Stimulated activated naive B cell treated with anti-CD40 and anti-IgM and Interleukin-4, amounts not matched to agents 10 μg/mL and 1 μg/mL and 100 μg/mL, for 72 hours (primary cell): ENCODE results near the gene RBFOX2.
A peak's percentile ranks its signal among the peaks of the same experiment; 100 is the strongest.
"Not testable (repeated sequence)": the region's sequence is repeated elsewhere in the genome, so short reads cannot be mapped to it uniquely, and the experiment has no call there.

Experiments
- ATAC-seq, 2 donors: fragments of 150-1000 bp; cut with Tn5 transposase; replicated peaks; 2 replicates each; pipeline ENCODE4 v1.10.0; 2021; ENCODE audit warnings: moderate library complexity in 1 of 2
- DNase-seq: peaks from one replicate; pipeline ENCODE4 v3.0.0; 2021
- H3K27ac Mint-ChIP-seq: one replicate; pipeline ENCODE4 v1.8.0; 2022; ENCODE audit warnings: mild to moderate bottlenecking, mixed read lengths
- H3K27me3 Mint-ChIP-seq, 2 donors: one replicate each; pipeline ENCODE4 v1.8.0; 2022; ENCODE audit warnings: mixed read lengths in 2 of 2
- H3K36me3 Mint-ChIP-seq, 2 donors: one replicate each; pipeline ENCODE4 v1.8.0; 2022; ENCODE audit warnings: mixed read lengths in 2 of 2, mild to moderate bottlenecking in 1 of 2
- H3K4me1 Mint-ChIP-seq, 2 donors: one replicate each; pipeline ENCODE4 v1.8.0; 2022; ENCODE audit warnings: mixed read lengths in 2 of 2, mild to moderate bottlenecking in 1 of 2
- H3K4me3 Mint-ChIP-seq, 2 donors: one replicate each; pipeline ENCODE4 v1.8.0; 2022; ENCODE audit warnings: mild to moderate bottlenecking in 2 of 2, mixed read lengths in 2 of 2, moderate library complexity in 1 of 2
- H3K9me3 Mint-ChIP-seq, 2 donors: one replicate each; pipeline ENCODE4 v1.8.0; 2022; ENCODE audit warnings: mixed read lengths in 2 of 2, mild to moderate bottlenecking in 1 of 2

Gene RBFOX2

GRCh38 chr22:35749808-35750207 lies 278.8 kb downstream of the RBFOX2 start:
- peak; percentile 99 for ATAC-seq
- Mint-ChIP-seq H3K4me3 (peak overlapping the region in 1 of 2 donors; percentile 0), H3K27me3 (peaks cover 61 to 74% of the 10 kb centered on the region in 2 donors), H3K36me3 (no peaks in the 10 kb centered on the region), H3K4me1 (peaks cover 23 to 46% of the 10 kb centered on the region in 2 donors), H3K27ac (no peak overlapping the region), H3K9me3 (no peaks in the 10 kb centered on the region)
- peak; percentile 77 for DNase-seq

GRCh38 chr22:35746946-35747703 lies 281.5 kb downstream of the RBFOX2 start:
- no peaks in the 10 kb centered on the region for H3K36me3 Mint-ChIP-seq
- DNase-seq (no peak), ATAC-seq (no peak)
- no peak overlapping the region for H3K4me3 Mint-ChIP-seq
- no peak overlapping the region for H3K27ac Mint-ChIP-seq
- peaks cover 67 to 80% of the 10 kb centered on the region in 2 donors for H3K27me3 Mint-ChIP-seq
- H3K4me1 Mint-ChIP-seq: peaks cover 22 to 45% of the 10 kb centered on the region in 2 donors
- H3K9me3 Mint-ChIP-seq: no peaks in the 10 kb centered on the region

- no peak overlapping the region for H3K27ac Mint-ChIP-seq
- H3K9me3 Mint-ChIP-seq: no peaks in the 10 kb centered on the region
- no peak for DNase-seq
- no peaks in the 10 kb centered on the region for H3K36me3 Mint-ChIP-seq
- H3K27me3 Mint-ChIP-seq: peaks cover 65 to 79% of the 10 kb centered on the region in 2 donors
- peaks cover 18 to 39% of the 10 kb centered on the region in 2 donors for H3K4me1 Mint-ChIP-seq
- H3K4me3 Mint-ChIP-seq: no peak overlapping the region
- no peak for ATAC-seq
These were observed 282.4 kb downstream of the RBFOX2 start for GRCh38 chr22:35746248-35746647.

GRCh38 chr22:35743326-35743860 lies 285.2 kb downstream of the RBFOX2 start:
- no peak overlapping the region for H3K27ac Mint-ChIP-seq
- DNase-seq (no peak), ATAC-seq (no peak)
- H3K4me3 Mint-ChIP-seq: no peak overlapping the region
- H3K27me3 Mint-ChIP-seq: peaks cover 70 to 87% of the 10 kb centered on the region in 2 donors
- peaks cover 5 to 12% of the 10 kb centered on the region in 2 donors for H3K4me1 Mint-ChIP-seq
- H3K36me3 Mint-ChIP-seq: no peaks in the 10 kb centered on the region
- H3K9me3 Mint-ChIP-seq: no peaks in the 10 kb centered on the region

- H3K27me3 Mint-ChIP-seq: peaks cover 79 to 91% of the 10 kb centered on the region in 2 donors
- ATAC-seq (peak in 1 of 2 donors; percentile 29), DNase-seq (no peak)
- peaks cover 5 to 12% of the 10 kb centered on the region in 2 donors for H3K4me1 Mint-ChIP-seq
- no peak overlapping the region for H3K4me3 Mint-ChIP-seq
- H3K36me3 Mint-ChIP-seq: no peaks in the 10 kb centered on the region
- H3K27ac Mint-ChIP-seq: no peak overlapping the region
- no peaks in the 10 kb centered on the region for H3K9me3 Mint-ChIP-seq
These were observed 286.1 kb downstream of the RBFOX2 start for GRCh38 chr22:35742342-35743100.

- H3K4me3 Mint-ChIP-seq: no peak overlapping the region
- H3K36me3 Mint-ChIP-seq: no peaks in the 10 kb centered on the region
- peaks cover 76 to 91% of the 10 kb centered on the region in 2 donors for H3K27me3 Mint-ChIP-seq
- no peak overlapping the region for H3K27ac Mint-ChIP-seq
- H3K9me3 Mint-ChIP-seq: no peaks in the 10 kb centered on the region
- peaks cover 5 to 12% of the 10 kb centered on the region in 2 donors for H3K4me1 Mint-ChIP-seq
- ATAC-seq (no peak), DNase-seq (no peak)
These were observed 288.0 kb downstream of the RBFOX2 start for GRCh38 chr22:35740616-35741015.

GRCh38 chr22:35739931-35740380 lies 288.7 kb downstream of the RBFOX2 start:
- Mint-ChIP-seq H3K4me3 (no peak overlapping the region), H3K4me1 (peaks cover 5 to 10% of the 10 kb centered on the region in 2 donors), H3K27me3 (peaks cover 74 to 89% of the 10 kb centered on the region in 2 donors), H3K9me3 (no peaks in the 10 kb centered on the region), H3K27ac (no peak overlapping the region), H3K36me3 (no peaks in the 10 kb centered on the region)
- no peak for DNase-seq
- no peak for ATAC-seq

- peaks cover 1 to 4% of the 10 kb centered on the region in 2 donors for H3K4me1 Mint-ChIP-seq
- peaks cover 68 to 82% of the 10 kb centered on the region in 2 donors for H3K27me3 Mint-ChIP-seq
- ATAC-seq: no peak
These were observed 289.3 kb downstream of the RBFOX2 start for GRCh38 chr22:35739076-35739930.

GRCh38 chr22:35737886-35738285 lies 290.7 kb downstream of the RBFOX2 start:
- ATAC-seq, H3K4me3 Mint-ChIP-seq, H3K36me3 Mint-ChIP-seq, H3K4me1 Mint-ChIP-seq, H3K9me3 Mint-ChIP-seq, DNase-seq: not testable (repeated sequence)
- Mint-ChIP-seq H3K27ac (peak overlapping the region; percentile 21), H3K27me3 (peaks cover 61 to 73% of the 10 kb centered on the region in 2 donors)

More at GRCh38 chr22:35739076-35739930, 289.3 kb downstream of the RBFOX2 start:
- peak overlapping the region; percentile 15 for H3K27ac Mint-ChIP-seq
- no peak overlapping the region for H3K4me3 Mint-ChIP-seq
- no peaks in the 10 kb centered on the region for H3K9me3 Mint-ChIP-seq
- DNase-seq: no peak
- H3K36me3 Mint-ChIP-seq: no peaks in the 10 kb centered on the region

- H3K27ac Mint-ChIP-seq: no peak overlapping the region
- peaks cover 56 to 73% of the 10 kb centered on the region in 2 donors for H3K27me3 Mint-ChIP-seq
- ATAC-seq (no peak), DNase-seq (no peak)
- no peaks in the 10 kb centered on the region for H3K36me3 Mint-ChIP-seq
- no peak overlapping the region for H3K4me3 Mint-ChIP-seq
- H3K9me3 Mint-ChIP-seq: no peaks in the 10 kb centered on the region
- H3K4me1 Mint-ChIP-seq: no peaks in the 10 kb centered on the region
These were observed 291.9 kb downstream of the RBFOX2 start for GRCh38 chr22:35736701-35737100.

- Mint-ChIP-seq H3K4me1 (no peaks in the 10 kb centered on the region), H3K4me3 (no peak overlapping the region), H3K27me3 (peaks cover 60 to 76% of the 10 kb centered on the region in 2 donors), H3K36me3 (no peaks in the 10 kb centered on the region), H3K27ac (no peak overlapping the region), H3K9me3 (no peaks in the 10 kb centered on the region)
- ATAC-seq (no peak), DNase-seq (no peak)
These were observed 292.5 kb downstream of the RBFOX2 start for GRCh38 chr22:35736166-35736565.

GRCh38 chr22:35735542-35735941 lies 293.1 kb downstream of the RBFOX2 start:
- Mint-ChIP-seq H3K9me3 (no peaks in the 10 kb centered on the region), H3K4me3 (no peak overlapping the region), H3K27ac (no peak overlapping the region), H3K4me1 (no peaks in the 10 kb centered on the region), H3K27me3 (peaks cover 63 to 76% of the 10 kb centered on the region in 2 donors), H3K36me3 (no peaks in the 10 kb centered on the region)
- ATAC-seq (no peak), DNase-seq (no peak)

- H3K4me3 Mint-ChIP-seq: no peak overlapping the region
- no peak for ATAC-seq
- no peak for DNase-seq
These were observed 294.2 kb downstream of the RBFOX2 start for GRCh38 chr22:35734517-35734827.

More at GRCh38 chr22:35734517-35734827, 294.2 kb downstream of the RBFOX2 start:
- Mint-ChIP-seq H3K36me3 (no peaks in the 10 kb centered on the region), H3K27ac (no peak overlapping the region), H3K9me3 (no peaks in the 10 kb centered on the region), H3K4me1 (no peaks in the 10 kb centered on the region), H3K27me3 (peaks cover 56 to 70% of the 10 kb centered on the region in 2 donors)
